ENCODE results near the gene INSIG2. TPM values are rescaled to one million over a fixed set of nuclear protein-coding genes. Genes with fewer than 3 reads are reported as not detected.

INSIG2 gene
- total RNA-seq, 1 experiment from 2014 or later: 13.3 TPM

DNA sequence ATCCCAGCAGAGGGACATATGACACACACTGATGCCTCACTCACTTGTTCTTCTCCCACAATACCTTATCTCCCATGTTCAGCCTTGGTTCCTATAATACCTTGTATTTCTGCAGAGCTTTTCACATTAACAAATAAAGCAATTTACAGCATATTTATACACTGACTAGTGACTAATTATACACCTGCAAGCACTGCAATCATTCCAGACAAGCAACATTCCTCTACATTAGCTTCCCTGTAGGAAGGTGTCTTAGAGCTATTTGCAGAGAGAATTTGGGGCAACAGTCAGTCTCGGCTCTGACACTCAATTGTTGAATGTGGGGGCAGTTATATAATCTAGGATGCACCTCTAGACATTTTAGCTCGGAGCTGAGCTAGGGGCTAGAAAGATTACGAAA is 9.5 kb upstream of the INSIG2 start:
- intact Hi-C loops (cut with micrococcal nuclease; ENCODE audit: unreplicated experiment): no loop called here
- Histone ChIP-seq H3K4me3 (ENCODE audit: low read depth, low read length, poor library complexity, severe bottlenecking) (no peak overlapping the region), H3K27me3 (replicated peaks; ENCODE audit: insufficient read depth, low read depth, low read length, poor library complexity) (peaks cover 88% of the 10 kb centered on the region), H3K9me3 (ENCODE audit: low read depth, low read length, poor library complexity, severe bottlenecking) (no peaks in the 10 kb centered on the region), H3K36me3 (ENCODE audit: insufficient read depth, low read length, poor library complexity, severe bottlenecking) (no peaks in the 10 kb centered on the region), H3K4me1 (ENCODE audit: insufficient read depth, low read length, poor library complexity, severe bottlenecking) (no peaks in the 10 kb centered on the region), H3K27ac (ENCODE audit: low read depth, low read length, poor library complexity, severe bottlenecking) (no peak overlapping the region)
- TF ChIP-seq, protein P1, sequence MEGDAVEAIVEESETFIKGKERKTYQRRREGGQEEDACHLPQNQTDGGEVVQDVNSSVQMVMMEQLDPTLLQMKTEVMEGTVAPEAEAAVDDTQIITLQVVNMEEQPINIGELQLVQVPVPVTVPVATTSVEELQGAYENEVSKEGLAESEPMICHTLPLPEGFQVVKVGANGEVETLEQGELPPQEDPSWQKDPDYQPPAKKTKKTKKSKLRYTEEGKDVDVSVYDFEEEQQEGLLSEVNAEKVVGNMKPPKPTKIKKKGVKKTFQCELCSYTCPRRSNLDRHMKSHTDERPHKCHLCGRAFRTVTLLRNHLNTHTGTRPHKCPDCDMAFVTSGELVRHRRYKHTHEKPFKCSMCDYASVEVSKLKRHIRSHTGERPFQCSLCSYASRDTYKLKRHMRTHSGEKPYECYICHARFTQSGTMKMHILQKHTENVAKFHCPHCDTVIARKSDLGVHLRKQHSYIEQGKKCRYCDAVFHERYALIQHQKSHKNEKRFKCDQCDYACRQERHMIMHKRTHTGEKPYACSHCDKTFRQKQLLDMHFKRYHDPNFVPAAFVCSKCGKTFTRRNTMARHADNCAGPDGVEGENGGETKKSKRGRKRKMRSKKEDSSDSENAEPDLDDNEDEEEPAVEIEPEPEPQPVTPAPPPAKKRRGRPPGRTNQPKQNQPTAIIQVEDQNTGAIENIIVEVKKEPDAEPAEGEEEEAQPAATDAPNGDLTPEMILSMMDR (conservative IDR thresholded peaks at IDR 0.05; ENCODE audit: low read depth, low read length): no peak
- no peak for TF ChIP-seq EZH2 (IDR thresholded peaks at IDR 0.05; ENCODE audit: borderline replicate concordance, low read depth, low read length, poor library complexity, severe bottlenecking)
- CTCF ChIA-PET: no interaction called here
- BruUV-seq (replicated peaks): no TSS peak
- DNase-seq (ENCODE audit: low spot score): no peak
- POLR2A ChIA-PET (ENCODE audit: low non-redundant PET): interaction anchor here (0.6 kb wide), 1 partner anchor 52 kb away, joined by 7 read pairs; no protein-coding TSS in a partner anchor

GRCh38 chr2:118084491-118085089 is 3.7 kb upstream of the INSIG2 start:
- intact Hi-C loops (cut with micrococcal nuclease; ENCODE audit: unreplicated experiment): no loop called here
- H3K4me1 ChIP-seq (ENCODE audit: insufficient read depth, low read length, poor library complexity, severe bottlenecking): peaks cover 4% of the 10 kb centered on the region
- no peak overlapping the region for H3K4me3 ChIP-seq (ENCODE audit: low read depth, low read length, poor library complexity, severe bottlenecking)
- H3K27ac ChIP-seq (ENCODE audit: low read depth, low read length, poor library complexity, severe bottlenecking): no peak overlapping the region
- no peaks in the 10 kb centered on the region for H3K9me3 ChIP-seq (ENCODE audit: low read depth, low read length, poor library complexity, severe bottlenecking)
- DNase-seq (ENCODE audit: low spot score): no peak
- POLR2A ChIA-PET (ENCODE audit: low non-redundant PET): no interaction called here
- H3K27me3 ChIP-seq (replicated peaks; ENCODE audit: insufficient read depth, low read depth, low read length, poor library complexity): peaks cover 63% of the 10 kb centered on the region
- CTCF ChIA-PET: no interaction called here
- no TSS peak for BruUV-seq (replicated peaks)
- TF ChIP-seq, protein P1 (conservative IDR thresholded peaks at IDR 0.05; ENCODE audit: low read depth, low read length): no peak
- TF ChIP-seq EZH2 (IDR thresholded peaks at IDR 0.05; ENCODE audit: borderline replicate concordance, low read depth, low read length, poor library complexity, severe bottlenecking): no peak
- no peaks in the 10 kb centered on the region for H3K36me3 ChIP-seq (ENCODE audit: insufficient read depth, low read length, poor library complexity, severe bottlenecking)

DNA sequence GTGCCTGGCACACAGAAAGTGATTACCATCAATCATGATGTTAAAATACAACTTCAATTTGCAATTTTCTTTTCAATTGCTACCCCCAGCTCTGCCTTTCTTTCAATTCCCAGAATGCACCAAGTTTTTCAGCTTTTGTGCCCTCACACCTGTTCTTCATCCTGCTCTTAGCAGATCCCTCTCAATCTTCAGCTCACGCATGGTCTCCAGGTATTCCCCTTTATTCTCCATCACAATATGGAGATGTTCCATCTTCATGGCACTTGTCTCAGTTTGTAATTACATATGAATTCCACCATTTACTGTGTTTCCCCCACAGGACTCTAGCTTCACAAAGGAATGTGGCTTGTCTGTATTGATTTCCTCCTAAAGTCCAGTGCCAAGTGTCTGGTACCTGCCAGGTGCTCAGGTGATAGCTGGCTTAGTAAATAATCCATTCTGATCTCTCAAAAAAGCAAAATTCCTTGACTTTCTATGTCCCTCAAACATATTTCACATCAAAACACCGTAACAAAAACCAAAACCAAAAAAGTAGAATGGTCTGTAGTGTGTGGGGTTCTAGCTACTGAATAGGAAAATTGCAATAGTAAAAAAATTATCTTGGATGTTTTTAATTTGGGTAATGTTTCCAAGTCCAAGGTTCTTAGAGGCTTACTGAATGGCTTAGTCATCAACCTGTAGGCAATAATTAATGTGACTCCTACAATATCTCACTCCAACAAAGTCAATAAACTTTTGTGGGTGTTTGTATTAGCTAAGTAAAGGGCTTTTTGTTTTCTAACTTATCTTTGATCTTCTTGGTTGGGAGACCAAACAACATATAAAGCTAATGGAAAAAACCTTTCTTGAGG is 2.9 kb upstream of the INSIG2 start:
- DNase-seq (ENCODE audit: low spot score): no peak
- peaks cover 55% of the 10 kb centered on the region for H3K27me3 ChIP-seq (replicated peaks; ENCODE audit: insufficient read depth, low read depth, low read length, poor library complexity)
- no peaks in the 10 kb centered on the region for H3K9me3 ChIP-seq (ENCODE audit: low read depth, low read length, poor library complexity, severe bottlenecking)
- no peaks in the 10 kb centered on the region for H3K36me3 ChIP-seq (ENCODE audit: insufficient read depth, low read length, poor library complexity, severe bottlenecking)
- POLR2A ChIA-PET (ENCODE audit: low non-redundant PET): no interaction called here
- TF ChIP-seq, protein P1 (conservative IDR thresholded peaks at IDR 0.05; ENCODE audit: low read depth, low read length): no peak
- TF ChIP-seq EZH2 (IDR thresholded peaks at IDR 0.05; ENCODE audit: borderline replicate concordance, low read depth, low read length, poor library complexity, severe bottlenecking): no peak
- CTCF ChIA-PET: no interaction called here
- no peak overlapping the region for H3K27ac ChIP-seq (ENCODE audit: low read depth, low read length, poor library complexity, severe bottlenecking)
- no TSS peak for BruUV-seq (replicated peaks)
- no peak overlapping the region for H3K4me3 ChIP-seq (ENCODE audit: low read depth, low read length, poor library complexity, severe bottlenecking)
- H3K4me1 ChIP-seq (ENCODE audit: insufficient read depth, low read length, poor library complexity, severe bottlenecking): peaks cover 4% of the 10 kb centered on the region
- intact Hi-C loops (cut with micrococcal nuclease; ENCODE audit: unreplicated experiment): no loop called here
